H1 (cell line): ENCODE data around the gene CNOT1. TPM values are rescaled to one million over a fixed set of nuclear protein-coding genes. Genes with fewer than 3 reads are reported as not detected.
A peak's percentile ranks its signal among the peaks of the same experiment; 100 is the strongest.

Experiments
- BACH1 ChIP-seq: IDR thresholded peaks from 2 replicates; pipeline ENCODE4 v1.6.1; 2012; ENCODE audit warnings: low read length, improper control_type of control experiment
- MAFK ChIP-seq: IDR thresholded peaks from 2 replicates; pipeline ENCODE4 v1.6.1; 2012; ENCODE audit warnings: low read depth, mild to moderate bottlenecking, improper control_type of control experiment, low read length
- NRF1 ChIP-seq: IDR thresholded peaks from 2 replicates; pipeline ENCODE4 v1.6.1; 2011; ENCODE audit warnings: mild to moderate bottlenecking, low read depth, low read length, improper control_type of control experiment
- POU5F1 ChIP-seq: IDR thresholded peaks from 2 replicates; pipeline ENCODE4 v1.6.1; 2011; ENCODE audit warnings: low read depth, mild to moderate bottlenecking, low read length, moderate library complexity
- RAD21 ChIP-seq, 2 experiments: IDR thresholded peaks in 1 of 2; conservative IDR thresholded peaks in 1 of 2; 2 replicates each; pipeline ENCODE4 v1.6.1; 2011; ENCODE audit warnings: low read depth in 2 of 2, low read length in 2 of 2, improper control_type of control experiment in 1 of 2, inconsistent platforms in 1 of 2, mild to moderate bottlenecking in 1 of 2, moderate library complexity in 1 of 2
- RFX5 ChIP-seq: IDR thresholded peaks from 2 replicates; pipeline ENCODE4 v1.6.1; 2011; ENCODE audit warnings: low read depth, low read length, improper control_type of control experiment, borderline replicate concordance
- SP2 ChIP-seq: IDR thresholded peaks from 2 replicates; pipeline ENCODE4 v1.6.1; 2012; ENCODE audit warnings: mild to moderate bottlenecking, low read length, inconsistent platforms
- polyA plus RNA-seq, 7 experiments: library from polyadenylated mRNA; depleted of rRNA in 3 of 7; stranded (reverse) in 5 of 7; unstranded in 2 of 7; fragments of >200 nt in 5 of 7; fragments of 200-250 nt in 2 of 7; gene quantifications; 1 replicate in 5 of 7; 2 replicates in 1 of 7; 4 replicates in 1 of 7; pipeline versions ENCODE4 v1.2.1 to v1.2.3, GENCODE V29; 2011 to 2013; ENCODE audit warnings: missing spikeins in 2 of 7, mixed read lengths in 2 of 7
- total RNA-seq: library from RNA; stranded (reverse); fragmentation: NEBNext Ultra II Directional; extraction: Animal tissue kit (Norgen Biotek cat#: 25700); gene quantifications from 2 replicates; pipeline ENCODE4 v1.2.1, GENCODE V29; 2021

Gene CNOT1
- total and polyA plus RNA-seq, 2 of the 8 experiments (the other 6 are each of a cell fraction or from before 2014, with no cell fraction given): 306 to 319 TPM

GRCh38 chr16:58515125-58515870, 114.3 kb downstream of the CNOT1 start, which contains the start of gene SETD6 (continued):
- no peak for TF ChIP-seq SP2
- no peak for TF ChIP-seq NRF1
- no peak for TF ChIP-seq MAFK
- no peak for TF ChIP-seq POU5F1
- no peak for TF ChIP-seq RAD21 (IDR thresholded peaks at IDR 0.05 in 1 of 2, conservative IDR thresholded peaks at IDR 0.05 in 1 of 2; ENCODE audit: low read depth in 2 of 2, low read length in 2 of 2)
- no peak for TF ChIP-seq RFX5
- peak; percentile 42; the same call in 1 of the 2 replicates for TF ChIP-seq BACH1
